Measurements from ENCODE around the gene OR8G1. TPM values are rescaled to one million over a fixed set of nuclear protein-coding genes. Genes with fewer than 3 reads are reported as not detected.
A peak's percentile ranks its signal among the peaks of the same experiment; 100 is the strongest.
"Not testable (repeated sequence)": the region's sequence is repeated elsewhere in the genome, so short reads cannot be mapped to it uniquely, and the experiment has no call there.

Gene OR8G1
- total and polyA plus RNA-seq, 9 of the 15 experiments (the other 6 are each of a cell fraction or from before 2014, with no cell fraction given): 0.03 to 1.4 (median 0.51) TPM; not detected in 1

GRCh38 chr11:124265041-124265440 is 24.1 kb downstream of the OR8G1 start:
- H3K9me3 ChIP-seq (replicated peaks; ENCODE audit: control insufficient read depth, insufficient read depth, low read depth, low read length); intact Hi-C loops (cut with micrococcal nuclease); H3K4me3 ChIP-seq; DNase-seq (ENCODE audit: extremely low read depth in 1 of 4, low spot score in 3 of 4); BruUV-seq (replicated peaks); CTCF ChIA-PET (ENCODE audit: low intra/inter-chr PET ratio); H4K20me1 ChIP-seq (replicated peaks; ENCODE audit: control insufficient read depth, insufficient read depth, low read length); H3K79me2 ChIP-seq (ENCODE audit: control insufficient read depth, insufficient read depth, low read length); H3K4me2 ChIP-seq (ENCODE audit: insufficient read depth, low read length); H2AFZ ChIP-seq (ENCODE audit: low read depth, low read length); H3K9me1 ChIP-seq (ENCODE audit: control insufficient read depth, insufficient read depth, low read length); H3K36me3 ChIP-seq (ENCODE audit: control insufficient read depth, insufficient read depth, low read length); H3K9ac ChIP-seq (ENCODE audit: insufficient read depth in 1 of 2, low read depth in 2 of 2, low read length in 2 of 2); in situ Hi-C loops (cut with MboI); H3K27me3 ChIP-seq (ENCODE audit: control insufficient read depth in 2 of 2, insufficient read depth in 2 of 2, low read length in 2 of 2); H3K4me1 ChIP-seq (replicated peaks in 1 of 2; ENCODE audit: control insufficient read depth in 2 of 2, insufficient read depth in 2 of 2, low read length in 2 of 2); TF ChIP-seq TOE1 (CRISPR knock-in tag; IDR thresholded peaks at IDR 0.05; ENCODE audit: borderline replicate concordance, low read depth): not testable (repeated sequence)
- POLR2A ChIA-PET: interaction anchor here (1.3 to 1.4 kb wide), 2 partner anchors 9 to 12 kb away, joined by 4 read pairs; no protein-coding TSS in a partner anchor
- ATAC-seq: peak; percentile 44; the same call in 1 of the 3 replicates
- H3K27ac ChIP-seq (ENCODE audit: extremely low read depth, low read depth, low read length): 0 out of 3 replicates have a peak overlapping the region, but pooled peaks have one; percentile 18
- WGBS (ENCODE audit: insufficient coverage, low coverage, missing lambda C conversion rate): 61% methylated on average over 3 of the region's 4 CpGs
- peak; percentile 65 for FAIRE-seq
- TF ChIP-seq ZNF644 (tag; IDR thresholded peaks at IDR 0.05; ENCODE audit: low read depth) (peak; percentile 66; the same call in 1 of the 2 replicates), L3MBTL2 (IDR thresholded peaks at IDR 0.05) (peak; percentile 81), MAFG (tag; conservative IDR thresholded peaks at IDR 0.05) (peak; percentile 89), TOE1 (IDR thresholded peaks at IDR 0.05; ENCODE audit: borderline replicate concordance) (0 out of 2 replicates have a peak, but pooled peaks have one; percentile 37), NFE2 (IDR thresholded peaks at IDR 0.05; ENCODE audit: low read depth) (peak; percentile 58)
- TF ChIP-seq, protein P1, sequence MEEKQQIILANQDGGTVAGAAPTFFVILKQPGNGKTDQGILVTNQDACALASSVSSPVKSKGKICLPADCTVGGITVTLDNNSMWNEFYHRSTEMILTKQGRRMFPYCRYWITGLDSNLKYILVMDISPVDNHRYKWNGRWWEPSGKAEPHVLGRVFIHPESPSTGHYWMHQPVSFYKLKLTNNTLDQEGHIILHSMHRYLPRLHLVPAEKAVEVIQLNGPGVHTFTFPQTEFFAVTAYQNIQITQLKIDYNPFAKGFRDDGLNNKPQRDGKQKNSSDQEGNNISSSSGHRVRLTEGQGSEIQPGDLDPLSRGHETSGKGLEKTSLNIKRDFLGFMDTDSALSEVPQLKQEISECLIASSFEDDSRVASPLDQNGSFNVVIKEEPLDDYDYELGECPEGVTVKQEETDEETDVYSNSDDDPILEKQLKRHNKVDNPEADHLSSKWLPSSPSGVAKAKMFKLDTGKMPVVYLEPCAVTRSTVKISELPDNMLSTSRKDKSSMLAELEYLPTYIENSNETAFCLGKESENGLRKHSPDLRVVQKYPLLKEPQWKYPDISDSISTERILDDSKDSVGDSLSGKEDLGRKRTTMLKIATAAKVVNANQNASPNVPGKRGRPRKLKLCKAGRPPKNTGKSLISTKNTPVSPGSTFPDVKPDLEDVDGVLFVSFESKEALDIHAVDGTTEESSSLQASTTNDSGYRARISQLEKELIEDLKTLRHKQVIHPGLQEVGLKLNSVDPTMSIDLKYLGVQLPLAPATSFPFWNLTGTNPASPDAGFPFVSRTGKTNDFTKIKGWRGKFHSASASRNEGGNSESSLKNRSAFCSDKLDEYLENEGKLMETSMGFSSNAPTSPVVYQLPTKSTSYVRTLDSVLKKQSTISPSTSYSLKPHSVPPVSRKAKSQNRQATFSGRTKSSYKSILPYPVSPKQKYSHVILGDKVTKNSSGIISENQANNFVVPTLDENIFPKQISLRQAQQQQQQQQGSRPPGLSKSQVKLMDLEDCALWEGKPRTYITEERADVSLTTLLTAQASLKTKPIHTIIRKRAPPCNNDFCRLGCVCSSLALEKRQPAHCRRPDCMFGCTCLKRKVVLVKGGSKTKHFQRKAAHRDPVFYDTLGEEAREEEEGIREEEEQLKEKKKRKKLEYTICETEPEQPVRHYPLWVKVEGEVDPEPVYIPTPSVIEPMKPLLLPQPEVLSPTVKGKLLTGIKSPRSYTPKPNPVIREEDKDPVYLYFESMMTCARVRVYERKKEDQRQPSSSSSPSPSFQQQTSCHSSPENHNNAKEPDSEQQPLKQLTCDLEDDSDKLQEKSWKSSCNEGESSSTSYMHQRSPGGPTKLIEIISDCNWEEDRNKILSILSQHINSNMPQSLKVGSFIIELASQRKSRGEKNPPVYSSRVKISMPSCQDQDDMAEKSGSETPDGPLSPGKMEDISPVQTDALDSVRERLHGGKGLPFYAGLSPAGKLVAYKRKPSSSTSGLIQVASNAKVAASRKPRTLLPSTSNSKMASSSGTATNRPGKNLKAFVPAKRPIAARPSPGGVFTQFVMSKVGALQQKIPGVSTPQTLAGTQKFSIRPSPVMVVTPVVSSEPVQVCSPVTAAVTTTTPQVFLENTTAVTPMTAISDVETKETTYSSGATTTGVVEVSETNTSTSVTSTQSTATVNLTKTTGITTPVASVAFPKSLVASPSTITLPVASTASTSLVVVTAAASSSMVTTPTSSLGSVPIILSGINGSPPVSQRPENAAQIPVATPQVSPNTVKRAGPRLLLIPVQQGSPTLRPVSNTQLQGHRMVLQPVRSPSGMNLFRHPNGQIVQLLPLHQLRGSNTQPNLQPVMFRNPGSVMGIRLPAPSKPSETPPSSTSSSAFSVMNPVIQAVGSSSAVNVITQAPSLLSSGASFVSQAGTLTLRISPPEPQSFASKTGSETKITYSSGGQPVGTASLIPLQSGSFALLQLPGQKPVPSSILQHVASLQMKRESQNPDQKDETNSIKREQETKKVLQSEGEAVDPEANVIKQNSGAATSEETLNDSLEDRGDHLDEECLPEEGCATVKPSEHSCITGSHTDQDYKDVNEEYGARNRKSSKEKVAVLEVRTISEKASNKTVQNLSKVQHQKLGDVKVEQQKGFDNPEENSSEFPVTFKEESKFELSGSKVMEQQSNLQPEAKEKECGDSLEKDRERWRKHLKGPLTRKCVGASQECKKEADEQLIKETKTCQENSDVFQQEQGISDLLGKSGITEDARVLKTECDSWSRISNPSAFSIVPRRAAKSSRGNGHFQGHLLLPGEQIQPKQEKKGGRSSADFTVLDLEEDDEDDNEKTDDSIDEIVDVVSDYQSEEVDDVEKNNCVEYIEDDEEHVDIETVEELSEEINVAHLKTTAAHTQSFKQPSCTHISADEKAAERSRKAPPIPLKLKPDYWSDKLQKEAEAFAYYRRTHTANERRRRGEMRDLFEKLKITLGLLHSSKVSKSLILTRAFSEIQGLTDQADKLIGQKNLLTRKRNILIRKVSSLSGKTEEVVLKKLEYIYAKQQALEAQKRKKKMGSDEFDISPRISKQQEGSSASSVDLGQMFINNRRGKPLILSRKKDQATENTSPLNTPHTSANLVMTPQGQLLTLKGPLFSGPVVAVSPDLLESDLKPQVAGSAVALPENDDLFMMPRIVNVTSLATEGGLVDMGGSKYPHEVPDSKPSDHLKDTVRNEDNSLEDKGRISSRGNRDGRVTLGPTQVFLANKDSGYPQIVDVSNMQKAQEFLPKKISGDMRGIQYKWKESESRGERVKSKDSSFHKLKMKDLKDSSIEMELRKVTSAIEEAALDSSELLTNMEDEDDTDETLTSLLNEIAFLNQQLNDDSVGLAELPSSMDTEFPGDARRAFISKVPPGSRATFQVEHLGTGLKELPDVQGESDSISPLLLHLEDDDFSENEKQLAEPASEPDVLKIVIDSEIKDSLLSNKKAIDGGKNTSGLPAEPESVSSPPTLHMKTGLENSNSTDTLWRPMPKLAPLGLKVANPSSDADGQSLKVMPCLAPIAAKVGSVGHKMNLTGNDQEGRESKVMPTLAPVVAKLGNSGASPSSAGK (IDR thresholded peaks at IDR 0.05): peak; percentile 61

Measured in K562 (cell line).